ENCODE measurements around the gene HMG20A. TPM values are rescaled to one million over a fixed set of nuclear protein-coding genes. Genes with fewer than 3 reads are reported as not detected.

HMG20A gene
- total and polyA plus RNA-seq, 2 of the 13 experiments (the other 11 are each of a cell fraction or from before 2014, with no cell fraction given), result 28.0 to 35.2 TPM

DNA sequence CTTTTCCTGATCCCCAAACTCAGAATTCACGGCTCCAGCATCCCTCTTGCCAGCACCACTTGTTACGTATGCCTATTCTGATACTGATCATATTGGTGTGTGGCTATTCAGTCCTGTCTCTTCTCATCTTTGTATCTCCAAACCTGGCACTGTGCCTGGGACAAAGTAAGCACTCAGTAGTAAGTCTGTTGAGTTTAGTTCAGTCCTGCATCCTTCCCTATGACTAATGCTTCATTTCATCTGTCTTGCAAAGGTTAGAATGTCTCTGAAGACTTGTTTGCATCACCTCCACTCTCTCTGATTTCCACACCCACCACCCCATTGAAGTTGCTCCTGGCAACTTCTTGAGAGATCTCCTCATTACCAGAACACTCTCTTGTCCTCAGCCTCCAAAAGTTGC is 80.3 kb downstream of the HMG20A start:
- CTCF ChIA-PET (ENCODE audit: low intra/inter-chr PET ratio, low total read pairs), result no interaction called here
- FAIRE-seq (no peak), DNase-seq (ENCODE audit: low spot score) (no peak), ATAC-seq (no peak)
- no peaks in the 10 kb centered on the region for H4K20me1 ChIP-seq (ENCODE audit: insufficient read depth, low read length)
- peaks cover 63% of the 10 kb centered on the region for H3K4me1 ChIP-seq (ENCODE audit: insufficient read depth, low read length)
- H3K9ac ChIP-seq (ENCODE audit: insufficient read depth, low read depth, low read length), result no peak overlapping the region
- no peak overlapping the region for H2AFZ ChIP-seq (ENCODE audit: low read length)
- POLR2A ChIA-PET, result no interaction called here
- H3K4me2 ChIP-seq (ENCODE audit: low read depth, low read length), result no peak overlapping the region
- intact Hi-C loops (cut with micrococcal nuclease; ENCODE audit: unreplicated experiment), result no loop called here
- H3K79me2 ChIP-seq (ENCODE audit: insufficient read depth, low read length), result no peaks in the 10 kb centered on the region
- 82% methylated on average over 2 of the region's 2 CpGs for WGBS (ENCODE audit: low lambda C conversion rate)
- no TSS peak for BruUV-seq (replicated peaks)
- H3K9me3 ChIP-seq (ENCODE audit: low read length), result no peaks in the 10 kb centered on the region
- H3K27me3 ChIP-seq (ENCODE audit: control insufficient read depth in 1 of 2, insufficient read depth in 2 of 2, low read length in 2 of 2), result no peaks in the 10 kb centered on the region
- no peak overlapping the region for H3K27ac ChIP-seq (ENCODE audit: extremely low read length, insufficient read depth, low read length)
- in situ Hi-C loops (cut with HindIII; ENCODE audit: extremely low pct_ligation_motif_present, low pct_unique_long_range_greater_than_20kb), result loop anchor here (5.0 kb wide), 1 partner anchor 41 kb away; no protein-coding TSS in a partner anchor
- no peaks in the 10 kb centered on the region for H3K36me3 ChIP-seq (replicated peaks in 1 of 2; ENCODE audit: control insufficient read depth in 1 of 2, insufficient read depth in 2 of 2, low read length in 2 of 2)
- no peak overlapping the region for H3K4me3 ChIP-seq (replicated peaks in 1 of 3; ENCODE audit: insufficient read depth in 1 of 3, low read depth in 2 of 3, low read length in 3 of 3)
- TF ChIP-seq TMF1 (CRISPR knock-in tag; IDR thresholded peaks at IDR 0.05; ENCODE audit: low read depth) (no peak), ARID4A (CRISPR knock-in tag; IDR thresholded peaks at IDR 0.05; ENCODE audit: borderline replicate concordance) (no peak), ZNF281 (CRISPR knock-in tag; IDR thresholded peaks at IDR 0.05; ENCODE audit: borderline replicate concordance) (no peak), PHF21A (CRISPR knock-in tag; IDR thresholded peaks at IDR 0.05) (no peak), KLF11 (CRISPR knock-in tag; IDR thresholded peaks at IDR 0.05) (no peak), NFE2L1 (CRISPR knock-in tag; IDR thresholded peaks at IDR 0.05; ENCODE audit: borderline replicate concordance) (no peak), THAP11 (CRISPR knock-in tag; IDR thresholded peaks at IDR 0.05) (no peak), ZNF232 (CRISPR knock-in tag; IDR thresholded peaks at IDR 0.05; ENCODE audit: borderline replicate concordance) (no peak), ZNF329 (CRISPR knock-in tag; IDR thresholded peaks at IDR 0.05; ENCODE audit: low read depth) (no peak), SETDB1 (CRISPR knock-in tag; IDR thresholded peaks at IDR 0.05; ENCODE audit: borderline replicate concordance) (no peak), ZNF280D (CRISPR knock-in tag; IDR thresholded peaks at IDR 0.05) (no peak)
- TF ChIP-seq, protein P1, sequence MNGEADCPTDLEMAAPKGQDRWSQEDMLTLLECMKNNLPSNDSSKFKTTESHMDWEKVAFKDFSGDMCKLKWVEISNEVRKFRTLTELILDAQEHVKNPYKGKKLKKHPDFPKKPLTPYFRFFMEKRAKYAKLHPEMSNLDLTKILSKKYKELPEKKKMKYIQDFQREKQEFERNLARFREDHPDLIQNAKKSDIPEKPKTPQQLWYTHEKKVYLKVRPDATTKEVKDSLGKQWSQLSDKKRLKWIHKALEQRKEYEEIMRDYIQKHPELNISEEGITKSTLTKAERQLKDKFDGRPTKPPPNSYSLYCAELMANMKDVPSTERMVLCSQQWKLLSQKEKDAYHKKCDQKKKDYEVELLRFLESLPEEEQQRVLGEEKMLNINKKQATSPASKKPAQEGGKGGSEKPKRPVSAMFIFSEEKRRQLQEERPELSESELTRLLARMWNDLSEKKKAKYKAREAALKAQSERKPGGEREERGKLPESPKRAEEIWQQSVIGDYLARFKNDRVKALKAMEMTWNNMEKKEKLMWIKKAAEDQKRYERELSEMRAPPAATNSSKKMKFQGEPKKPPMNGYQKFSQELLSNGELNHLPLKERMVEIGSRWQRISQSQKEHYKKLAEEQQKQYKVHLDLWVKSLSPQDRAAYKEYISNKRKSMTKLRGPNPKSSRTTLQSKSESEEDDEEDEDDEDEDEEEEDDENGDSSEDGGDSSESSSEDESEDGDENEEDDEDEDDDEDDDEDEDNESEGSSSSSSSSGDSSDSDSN (CRISPR knock-in tag; IDR thresholded peaks at IDR 0.05), result no peak

Data from HepG2 (cell line).